RWPE2 (cell line): ENCODE data around the gene GGPS1.

Experiments
- ATAC-seq: fragments of 200-7000 bp; cut with Tn5 transposase; 3 replicates; pipeline ENCODE4 v1.9.1; 2021; ENCODE audit warnings: low read depth
- DNase-seq: peaks from one replicate; pipeline ENCODE4 v3.0.0-alpha.2; 2020; ENCODE audit warnings: low spot score
- H3K27ac ChIP-seq: fragments of 450-650 bp; 2 replicates; pipeline ENCODE4 v1.5.1; 2017; ENCODE audit warnings: mild to moderate bottlenecking; ENCODE audit not compliant: poor library complexity, severe bottlenecking
- H3K27me3 ChIP-seq: fragments of 250-450 bp; sonication (Bioruptor Pico); 2 replicates; pipeline ENCODE4 v1.5.1; 2021; ENCODE audit warnings: mild to moderate bottlenecking, moderate library complexity; ENCODE audit not compliant: insufficient read depth, poor library complexity, severe bottlenecking
- H3K36me3 ChIP-seq: fragments of 250-450 bp; sonication (Bioruptor Pico); 2 replicates; pipeline ENCODE4 v1.5.1; 2020; ENCODE audit warnings: low read depth, mild to moderate bottlenecking, moderate library complexity
- H3K4me1 ChIP-seq: fragments of 250-450 bp; sonication (Bioruptor Pico); 2 replicates; pipeline ENCODE4 v1.5.1; 2021; ENCODE audit warnings: mild to moderate bottlenecking, moderate library complexity; ENCODE audit not compliant: insufficient read depth, poor library complexity, severe bottlenecking
- H3K4me3 ChIP-seq: fragments of 250-450 bp; sonication (Bioruptor Pico); 2 replicates; pipeline ENCODE4 v1.5.1; 2021; ENCODE audit warnings: mild to moderate bottlenecking, moderate library complexity; ENCODE audit not compliant: severe bottlenecking
- H3K9me3 ChIP-seq: fragments of 250-450 bp; sonication (Bioruptor Pico); 2 replicates; pipeline ENCODE4 v1.5.1; 2021; ENCODE audit warnings: mild to moderate bottlenecking, moderate library complexity; ENCODE audit not compliant: severe bottlenecking
- TF ChIP-seq, protein P1 (sequence below): fragments of 450-650 bp; IDR thresholded peaks from one replicate; pipeline ENCODE4 v1.5.1; 2017; ENCODE audit warnings: mild to moderate bottlenecking, moderate library complexity; ENCODE audit not compliant: poor library complexity, severe bottlenecking

The GGPS1 gene

DNA sequence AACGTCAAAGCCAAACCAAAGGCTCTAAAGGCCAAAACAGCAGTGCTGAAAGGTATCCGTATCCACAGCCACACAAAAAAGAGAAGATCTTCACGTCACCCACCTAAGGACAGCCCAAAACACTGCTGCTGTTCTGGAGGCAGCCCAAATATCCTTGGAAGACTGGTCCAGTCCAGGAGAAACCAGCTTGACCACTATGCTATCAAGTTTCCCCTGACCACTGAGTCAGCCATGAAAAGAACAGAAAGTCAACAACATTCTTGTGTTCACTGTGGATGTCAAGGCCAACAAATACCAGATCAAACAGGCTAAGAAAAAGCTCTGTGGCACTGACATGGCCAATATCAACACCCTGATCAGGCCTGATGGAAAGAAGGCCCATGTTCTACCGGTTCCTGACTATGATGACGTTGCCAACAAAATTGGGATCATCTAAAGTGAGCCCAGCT lies 32.4 kb upstream of the GGPS1 start:
- peaks cover 3% of the 10 kb centered on the region for H3K4me1 ChIP-seq
- no peak for DNase-seq
- ATAC-seq, result peak; percentile 33; the same call in 1 of the 3 replicates

DNA sequence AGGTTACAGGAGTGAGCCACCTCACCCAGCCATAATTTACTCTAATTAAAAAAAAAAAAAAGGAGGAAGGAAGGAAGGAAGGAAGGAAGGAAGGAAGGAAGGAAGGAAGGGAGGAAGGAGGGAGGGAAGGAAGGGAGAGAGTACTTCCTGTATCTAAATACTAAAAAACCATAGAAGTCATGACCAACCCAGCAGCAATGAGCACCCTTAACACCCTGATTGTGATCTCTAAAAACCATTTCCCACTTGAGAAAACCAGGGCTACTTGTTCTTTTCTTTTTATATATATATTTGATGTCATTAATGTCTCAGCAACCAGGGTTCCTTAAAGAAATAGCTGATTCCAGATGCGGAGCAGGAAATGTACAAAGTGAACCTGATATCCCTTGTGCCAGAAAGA lies 31.6 kb upstream of the GGPS1 start:
- ATAC-seq, result no peak

More for the DNA sequence above, 32.4 kb upstream of the GGPS1 start:
- Histone ChIP-seq H3K4me3 (no peak overlapping the region), H3K27ac (no peak overlapping the region), H3K27me3 (no peaks in the 10 kb centered on the region), H3K9me3 (peaks cover 3% of the 10 kb centered on the region), H3K36me3 (0 out of 2 replicates have a peak, but pooled peaks cover 4% of the 10 kb centered on the region)
- TF ChIP-seq, protein P1, sequence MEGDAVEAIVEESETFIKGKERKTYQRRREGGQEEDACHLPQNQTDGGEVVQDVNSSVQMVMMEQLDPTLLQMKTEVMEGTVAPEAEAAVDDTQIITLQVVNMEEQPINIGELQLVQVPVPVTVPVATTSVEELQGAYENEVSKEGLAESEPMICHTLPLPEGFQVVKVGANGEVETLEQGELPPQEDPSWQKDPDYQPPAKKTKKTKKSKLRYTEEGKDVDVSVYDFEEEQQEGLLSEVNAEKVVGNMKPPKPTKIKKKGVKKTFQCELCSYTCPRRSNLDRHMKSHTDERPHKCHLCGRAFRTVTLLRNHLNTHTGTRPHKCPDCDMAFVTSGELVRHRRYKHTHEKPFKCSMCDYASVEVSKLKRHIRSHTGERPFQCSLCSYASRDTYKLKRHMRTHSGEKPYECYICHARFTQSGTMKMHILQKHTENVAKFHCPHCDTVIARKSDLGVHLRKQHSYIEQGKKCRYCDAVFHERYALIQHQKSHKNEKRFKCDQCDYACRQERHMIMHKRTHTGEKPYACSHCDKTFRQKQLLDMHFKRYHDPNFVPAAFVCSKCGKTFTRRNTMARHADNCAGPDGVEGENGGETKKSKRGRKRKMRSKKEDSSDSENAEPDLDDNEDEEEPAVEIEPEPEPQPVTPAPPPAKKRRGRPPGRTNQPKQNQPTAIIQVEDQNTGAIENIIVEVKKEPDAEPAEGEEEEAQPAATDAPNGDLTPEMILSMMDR, result no peak

DNA sequence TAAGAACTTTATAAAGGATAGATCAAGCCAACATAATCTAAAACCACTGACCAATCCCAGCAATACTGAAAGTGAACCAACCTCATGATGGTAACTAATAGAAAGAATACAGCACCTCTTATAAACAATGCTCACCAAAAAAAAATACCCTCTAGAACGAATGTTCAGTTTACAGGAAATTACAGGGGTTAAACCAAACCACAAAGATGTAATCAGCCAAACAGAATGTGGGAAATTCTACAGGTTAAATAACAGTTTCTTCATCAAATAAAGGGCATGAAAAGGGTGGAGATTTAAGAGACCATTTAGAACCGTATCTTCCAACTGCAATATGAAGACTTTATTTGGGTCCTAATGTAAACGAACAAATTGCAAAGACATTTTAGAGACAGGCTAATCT lies 30.8 kb upstream of the GGPS1 start:
- no peaks in the 10 kb centered on the region for H3K27me3 ChIP-seq
- ATAC-seq (no peak), DNase-seq (no peak)
- H3K4me3 ChIP-seq, result no peak overlapping the region
- H3K9me3 ChIP-seq, result peaks cover 3% of the 10 kb centered on the region
- 0 out of 2 replicates have a peak, but pooled peaks cover 4% of the 10 kb centered on the region for H3K36me3 ChIP-seq
- peaks cover 3% of the 10 kb centered on the region for H3K4me1 ChIP-seq
- H3K27ac ChIP-seq, result no peak overlapping the region
- TF ChIP-seq, protein P1, result no peak

More for the DNA sequence above, 31.6 kb upstream of the GGPS1 start:
- Histone ChIP-seq H3K36me3 (0 out of 2 replicates have a peak, but pooled peaks cover 4% of the 10 kb centered on the region), H3K4me1 (peaks cover 3% of the 10 kb centered on the region), H3K9me3 (peaks cover 3% of the 10 kb centered on the region), H3K4me3 (no peak overlapping the region), H3K27me3 (no peaks in the 10 kb centered on the region), H3K27ac (no peak overlapping the region)
- no peak for DNase-seq
- TF ChIP-seq, protein P1, result no peak

DNA sequence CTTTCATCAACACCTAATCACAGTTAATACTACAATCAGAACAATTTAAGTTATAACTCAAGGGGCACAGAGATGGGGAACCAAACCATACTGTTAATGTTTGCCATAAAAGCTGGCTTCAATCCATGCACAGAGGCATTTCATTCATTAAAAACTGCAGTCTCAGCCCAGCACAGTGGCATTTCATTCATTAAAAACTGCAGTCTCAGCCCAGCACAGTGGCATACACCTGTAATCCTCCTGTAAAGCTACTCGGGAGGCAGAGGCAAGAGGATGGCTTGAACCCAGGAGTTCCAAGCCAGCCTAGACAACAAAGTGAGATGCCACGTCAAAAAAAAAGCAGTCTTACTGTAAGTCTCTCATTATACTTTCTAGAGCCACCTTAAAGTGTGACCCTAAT lies 29.6 kb upstream of the GGPS1 start:
- ATAC-seq, result no peak
- TF ChIP-seq, protein P1, result no peak
- H3K27me3 ChIP-seq, result no peaks in the 10 kb centered on the region
- peaks cover 3% of the 10 kb centered on the region for H3K4me1 ChIP-seq
- H3K36me3 ChIP-seq, result 0 out of 2 replicates have a peak, but pooled peaks cover 4% of the 10 kb centered on the region
- peaks cover 3% of the 10 kb centered on the region for H3K9me3 ChIP-seq
- DNase-seq, result no peak
- no peak overlapping the region for H3K4me3 ChIP-seq
- H3K27ac ChIP-seq, result no peak overlapping the region

DNA sequence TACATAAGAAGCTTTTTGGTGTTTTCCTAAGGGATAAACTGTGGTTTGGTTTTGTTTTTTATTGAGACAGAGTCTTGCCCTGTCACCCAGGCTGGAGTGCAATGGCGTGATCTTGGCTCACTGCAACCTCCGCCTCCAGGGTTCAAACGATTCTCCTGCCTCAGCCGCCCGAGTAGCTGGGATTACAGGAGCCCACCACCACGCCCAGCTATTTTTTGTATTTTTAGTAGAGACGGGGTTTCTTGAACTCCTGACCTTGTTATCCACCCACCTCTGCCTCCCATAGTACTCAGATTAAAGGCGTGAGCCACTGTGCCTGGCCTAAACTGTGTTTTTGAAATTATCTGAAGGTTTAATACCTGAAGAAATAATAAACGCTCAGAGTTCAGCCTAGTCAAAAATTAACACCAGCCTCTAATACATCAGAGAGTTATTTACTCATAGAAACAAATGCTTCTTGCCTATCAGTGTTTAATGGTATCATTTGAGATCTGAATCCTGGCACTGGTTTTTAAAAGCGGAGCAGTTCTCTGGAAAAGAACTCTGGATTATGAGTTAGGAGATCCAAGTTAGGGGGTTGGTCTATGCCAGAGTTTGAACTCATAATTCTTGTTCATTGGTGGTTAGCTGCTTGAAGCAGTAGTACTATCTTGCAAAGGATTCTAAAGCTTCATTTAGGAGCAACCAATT lies 29.1 kb upstream of the GGPS1 start:
- DNase-seq, result no peak
- Histone ChIP-seq H3K9me3 (peaks cover 3% of the 10 kb centered on the region), H3K36me3 (0 out of 2 replicates have a peak, but pooled peaks cover 4% of the 10 kb centered on the region), H3K27me3 (no peaks in the 10 kb centered on the region), H3K4me3 (no peak overlapping the region), H3K27ac (no peak overlapping the region), H3K4me1 (peaks cover 3% of the 10 kb centered on the region)
- no peak for ATAC-seq
- TF ChIP-seq, protein P1, result no peak
